Measurements from ENCODE around the gene PCOLCE2.

PCOLCE2 gene

GRCh38 chr3:142912402-142913172 is 23.7 kb upstream of the PCOLCE2 start:
- peaks cover 9% of the 10 kb centered on the region for H3K27me3 Mint-ChIP-seq
- H3K36me3 Mint-ChIP-seq: no peaks in the 10 kb centered on the region
- no peaks in the 10 kb centered on the region for H3K9me3 Mint-ChIP-seq
- H3K4me3 Mint-ChIP-seq: no peak overlapping the region
- no peak overlapping the region for H3K27ac Mint-ChIP-seq
- no peaks in the 10 kb centered on the region for H3K4me1 Mint-ChIP-seq

DNA sequence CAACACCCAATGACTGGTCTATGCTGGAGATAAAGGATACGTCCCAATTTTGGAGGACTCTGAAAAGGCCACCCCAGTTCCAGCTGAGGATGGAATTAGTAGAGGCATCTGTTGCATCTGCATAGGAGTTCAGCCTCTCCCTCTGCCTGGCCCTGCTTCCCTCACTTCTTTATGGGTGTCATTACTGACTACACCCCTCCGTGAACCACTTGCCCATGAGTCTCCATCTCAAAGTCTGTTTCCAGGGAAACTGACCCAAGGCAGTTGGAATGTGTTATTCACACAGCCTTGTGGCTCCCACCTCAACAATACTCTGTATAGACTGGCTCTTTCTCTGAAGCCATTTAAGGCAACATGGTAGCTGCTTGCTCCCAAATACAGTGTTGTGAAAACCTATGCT is 21.4 kb upstream of the PCOLCE2 start:
- no peaks in the 10 kb centered on the region for H3K4me1 Mint-ChIP-seq
- peaks cover 11% of the 10 kb centered on the region for H3K27me3 Mint-ChIP-seq

GRCh38 chr3:142909282-142909681 is 20.4 kb upstream of the PCOLCE2 start:
- Mint-ChIP-seq H3K4me3 (no peak overlapping the region), H3K27ac (no peak overlapping the region), H3K36me3 (no peaks in the 10 kb centered on the region), H3K9me3 (no peaks in the 10 kb centered on the region), H3K27me3 (peaks cover 11% of the 10 kb centered on the region), H3K4me1 (no peaks in the 10 kb centered on the region)

More for the DNA sequence above, 21.4 kb upstream of the PCOLCE2 start:
- Mint-ChIP-seq H3K4me3 (no peak overlapping the region), H3K27ac (no peak overlapping the region), H3K9me3 (no peaks in the 10 kb centered on the region), H3K36me3 (no peaks in the 10 kb centered on the region)

GRCh38 chr3:142907996-142908395 is 19.1 kb upstream of the PCOLCE2 start:
- Mint-ChIP-seq H3K27me3 (peaks cover 14% of the 10 kb centered on the region), H3K4me1 (no peaks in the 10 kb centered on the region), H3K27ac (no peak overlapping the region), H3K9me3 (no peaks in the 10 kb centered on the region), H3K4me3 (no peak overlapping the region), H3K36me3 (no peaks in the 10 kb centered on the region)

DNA sequence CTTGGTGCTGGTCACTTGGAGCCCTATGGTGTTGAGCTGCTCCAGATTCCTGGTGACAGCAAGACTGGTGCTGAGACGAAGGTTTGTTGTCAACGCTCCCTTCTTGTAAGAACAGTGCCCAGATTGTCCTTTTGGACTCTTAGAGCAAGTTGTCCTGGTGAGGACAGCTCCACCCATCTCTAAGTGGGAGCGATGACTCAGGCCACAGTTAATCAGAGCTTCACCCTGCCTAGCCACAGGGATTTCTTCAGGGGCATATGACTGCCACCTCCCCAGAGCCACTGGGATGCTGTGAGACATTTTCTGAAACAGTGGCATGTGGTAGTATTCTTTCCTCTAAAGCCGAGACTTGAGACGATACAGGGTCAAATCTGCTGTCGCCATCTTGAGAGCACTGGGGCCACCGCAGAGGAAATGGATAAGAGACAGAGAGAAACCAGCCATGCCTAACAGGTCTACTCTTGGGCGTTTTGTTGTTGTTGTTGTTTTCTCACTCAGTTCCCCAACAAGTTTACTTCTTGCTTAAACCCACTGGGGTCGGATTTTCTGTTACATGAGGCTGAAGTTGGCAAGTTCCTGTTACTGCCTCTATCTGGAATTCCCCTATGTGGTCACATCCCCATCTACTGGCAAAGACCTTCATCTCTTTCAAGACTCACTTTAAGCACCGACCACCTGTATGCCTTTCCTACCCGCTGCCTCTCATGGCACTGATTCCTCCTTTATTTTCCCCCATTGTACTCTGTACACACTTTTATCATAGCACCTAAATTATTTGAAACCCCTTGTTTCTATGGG is 16.0 kb upstream of the PCOLCE2 start:
- H3K9me3 Mint-ChIP-seq: no peaks in the 10 kb centered on the region
- H3K27me3 Mint-ChIP-seq: peaks cover 18% of the 10 kb centered on the region
- H3K27ac Mint-ChIP-seq: no peak overlapping the region
- H3K4me1 Mint-ChIP-seq: no peaks in the 10 kb centered on the region
- H3K4me3 Mint-ChIP-seq: no peak overlapping the region
- no peaks in the 10 kb centered on the region for H3K36me3 Mint-ChIP-seq

GRCh38 chr3:142902356-142902755 is 13.5 kb upstream of the PCOLCE2 start:
- H3K27me3 Mint-ChIP-seq: peaks cover 16% of the 10 kb centered on the region
- peaks cover 1% of the 10 kb centered on the region for H3K36me3 Mint-ChIP-seq
- no peaks in the 10 kb centered on the region for H3K4me1 Mint-ChIP-seq
- no peaks in the 10 kb centered on the region for H3K9me3 Mint-ChIP-seq
- H3K4me3 Mint-ChIP-seq: no peak overlapping the region
- no peak overlapping the region for H3K27ac Mint-ChIP-seq

GRCh38 chr3:142898346-142899213 is 9.7 kb upstream of the PCOLCE2 start:
- H3K4me1 Mint-ChIP-seq: no peaks in the 10 kb centered on the region
- no peak overlapping the region for H3K27ac Mint-ChIP-seq
- H3K4me3 Mint-ChIP-seq: no peak overlapping the region
- H3K36me3 Mint-ChIP-seq: peaks cover 1% of the 10 kb centered on the region
- no peaks in the 10 kb centered on the region for H3K9me3 Mint-ChIP-seq
- H3K27me3 Mint-ChIP-seq: peaks cover 8% of the 10 kb centered on the region

- H3K9me3 Mint-ChIP-seq: no peaks in the 10 kb centered on the region
Measured at GRCh38 chr3:142897807-142898206, 8.9 kb upstream of the PCOLCE2 start.

DNA sequence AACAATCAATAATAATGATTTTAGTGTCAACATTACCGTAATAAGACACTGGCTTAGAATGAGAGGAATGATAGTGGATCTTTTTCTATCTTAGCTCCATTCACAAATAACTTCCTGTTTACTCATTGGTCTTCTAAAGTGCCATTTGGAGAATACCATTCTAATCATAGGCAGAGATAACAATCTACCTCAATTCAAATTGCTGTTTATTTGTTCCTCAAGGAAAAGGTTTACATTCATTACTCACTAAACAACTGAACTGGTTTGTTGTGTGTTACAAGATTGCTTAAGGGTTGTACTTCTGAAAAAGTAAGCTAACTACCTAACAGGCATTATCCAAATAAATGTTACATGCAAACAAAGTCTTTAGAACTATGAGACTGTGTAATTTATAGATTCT is 8.1 kb upstream of the PCOLCE2 start:
- no peak overlapping the region for H3K4me3 Mint-ChIP-seq
- peaks cover 1% of the 10 kb centered on the region for H3K36me3 Mint-ChIP-seq
- H3K4me1 Mint-ChIP-seq: no peaks in the 10 kb centered on the region
- no peaks in the 10 kb centered on the region for H3K9me3 Mint-ChIP-seq
- H3K27me3 Mint-ChIP-seq: peaks cover 6% of the 10 kb centered on the region
- H3K27ac Mint-ChIP-seq: no peak overlapping the region

More at GRCh38 chr3:142897807-142898206, 8.9 kb upstream of the PCOLCE2 start:
- no peak overlapping the region for H3K4me3 Mint-ChIP-seq
- peaks cover 4% of the 10 kb centered on the region for H3K27me3 Mint-ChIP-seq
- H3K27ac Mint-ChIP-seq: no peak overlapping the region
- no peaks in the 10 kb centered on the region for H3K4me1 Mint-ChIP-seq
- H3K36me3 Mint-ChIP-seq: peaks cover 1% of the 10 kb centered on the region

GRCh38 chr3:142896201-142896755 is 7.4 kb upstream of the PCOLCE2 start:
- H3K9me3 Mint-ChIP-seq: no peaks in the 10 kb centered on the region
- H3K4me1 Mint-ChIP-seq: no peaks in the 10 kb centered on the region
- H3K4me3 Mint-ChIP-seq: no peak overlapping the region
- H3K27me3 Mint-ChIP-seq: peaks cover 9% of the 10 kb centered on the region
- no peak overlapping the region for H3K27ac Mint-ChIP-seq
- H3K36me3 Mint-ChIP-seq: peaks cover 1% of the 10 kb centered on the region

GRCh38 chr3:142894493-142894892 is 5.6 kb upstream of the PCOLCE2 start:
- H3K4me3 Mint-ChIP-seq: no peak overlapping the region
- H3K27ac Mint-ChIP-seq: no peak overlapping the region
- H3K4me1 Mint-ChIP-seq: peaks cover 2% of the 10 kb centered on the region
- H3K36me3 Mint-ChIP-seq: peaks cover 1% of the 10 kb centered on the region
- no peaks in the 10 kb centered on the region for H3K9me3 Mint-ChIP-seq
- H3K27me3 Mint-ChIP-seq: peaks cover 13% of the 10 kb centered on the region

DNA sequence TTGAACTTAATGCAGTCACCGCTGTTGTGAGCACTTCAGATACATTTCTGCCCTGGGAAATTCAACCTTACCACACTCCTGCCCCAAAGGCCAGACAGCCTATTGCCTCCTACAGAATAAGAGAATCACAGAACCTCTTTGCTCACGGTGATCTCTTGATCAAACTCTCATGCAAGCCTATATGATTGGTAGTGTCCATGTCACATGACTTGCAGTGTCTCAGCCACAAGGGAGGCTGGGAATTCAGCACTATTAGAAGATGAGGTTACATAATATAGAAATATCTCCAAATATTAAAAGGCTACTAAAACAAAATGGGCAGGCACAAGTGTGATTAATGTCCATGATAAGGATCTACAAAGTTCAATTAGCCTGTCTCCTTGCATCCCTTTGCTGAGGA is 3.8 kb upstream of the PCOLCE2 start:
- peaks cover 20% of the 10 kb centered on the region for H3K27me3 Mint-ChIP-seq
- H3K4me3 Mint-ChIP-seq: no peak overlapping the region
- no peaks in the 10 kb centered on the region for H3K9me3 Mint-ChIP-seq
- H3K4me1 Mint-ChIP-seq: peaks cover 10% of the 10 kb centered on the region
- H3K36me3 Mint-ChIP-seq: no peaks in the 10 kb centered on the region
- H3K27ac Mint-ChIP-seq: peak overlapping the region; percentile 23

GRCh38 chr3:142890592-142890991 is 1.7 kb upstream of the PCOLCE2 start:
- Mint-ChIP-seq H3K4me3 (no peak overlapping the region), H3K27me3 (peaks cover 27% of the 10 kb centered on the region), H3K36me3 (no peaks in the 10 kb centered on the region), H3K27ac (no peak overlapping the region), H3K9me3 (no peaks in the 10 kb centered on the region), H3K4me1 (peaks cover 11% of the 10 kb centered on the region)

- Mint-ChIP-seq H3K27me3 (peaks cover 30% of the 10 kb centered on the region), H3K4me1 (peaks cover 11% of the 10 kb centered on the region), H3K9me3 (no peaks in the 10 kb centered on the region), H3K36me3 (no peaks in the 10 kb centered on the region), H3K27ac (no peak overlapping the region), H3K4me3 (peak overlapping the region; percentile 73)
Measured at GRCh38 chr3:142889212-142890014, 530 bp upstream of the PCOLCE2 start.

DNA sequence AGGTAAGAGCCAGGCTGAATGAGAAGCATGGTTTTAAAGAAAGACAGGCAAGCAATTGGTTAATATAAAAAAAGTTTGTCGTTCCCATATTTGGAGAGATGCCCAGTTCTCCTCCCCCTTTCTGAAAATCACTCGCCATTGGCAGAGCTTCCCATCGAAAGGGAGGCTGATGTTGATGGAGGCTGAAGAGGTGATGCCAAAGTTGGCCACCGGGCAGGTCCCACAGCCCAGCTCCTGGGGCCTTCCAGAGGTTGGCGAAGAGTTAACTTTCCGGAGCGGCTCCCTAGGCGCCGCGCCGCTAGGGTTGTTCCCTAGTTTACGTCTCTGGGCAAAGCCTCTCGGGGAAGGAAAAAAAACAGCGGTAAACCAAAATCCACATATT is 793 bp downstream of the PCOLCE2 start:
- Mint-ChIP-seq H3K4me3 (peak overlapping the region; percentile 68), H3K27me3 (peaks cover 31% of the 10 kb centered on the region), H3K36me3 (no peaks in the 10 kb centered on the region), H3K9me3 (no peaks in the 10 kb centered on the region), H3K4me1 (peaks cover 11% of the 10 kb centered on the region), H3K27ac (no peak overlapping the region)

Data from activated naive CD4-positive, alpha-beta T cell treated with anti-CD3 and anti-CD28 coated beads, Interleukin-2, amount 50 U/mL, for 24 hours (primary cell).